OCI-LY7 (cell line): ENCODE data around the gene OR1K1. TPM values are rescaled to one million over a fixed set of nuclear protein-coding genes. Genes with fewer than 3 reads are reported as not detected.

Experiments
- BruUV-seq: library from RNA; stranded (reverse); fragments of 400-500 nt; replicated peaks from 2 replicates; lab custom pipeline; 2021; lab: Mats Ljungman, UMichigan
- CTCF ChIA-PET: fragments of 300-600 bp; sonication (Branson Sonifier 250); formaldehyde crosslinking; loops from one replicate; lab custom pipeline; 2022; ENCODE audit warnings: antibody characterized with exemption; ENCODE audit not compliant: unreplicated experiment; lab: Charles Lee
- POLR2A ChIA-PET: fragments of 300-600 bp; sonication (Branson Sonifier 250); formaldehyde crosslinking; loops from one replicate; lab custom pipeline; 2022; ENCODE audit warnings: antibody characterized with exemption; lab: Charles Lee
- DNase-seq: peaks from one replicate; pipeline ENCODE4 v3.0.0-alpha.2; 2015; ENCODE audit warnings: low spot score
- H2AFZ ChIP-seq: fragments of 200-600 bp; sonication (generic), shearing (Covaris generic); 2 replicates; pipeline ENCODE4 v1.6.1; 2014; ENCODE audit warnings: mild to moderate bottlenecking, antibody characterized with exemption, low read length, moderate library complexity
- H3K27ac ChIP-seq: fragments of 200-600 bp; sonication (generic); 2 replicates; pipeline ENCODE4 v1.5.1; 2014; ENCODE audit warnings: mixed run types, low read depth, mild to moderate bottlenecking, moderate library complexity, low read length, inconsistent platforms; ENCODE audit not compliant: poor library complexity, severe bottlenecking
- H3K36me3 ChIP-seq: fragments of 200-600 bp; sonication (generic); 2 replicates; pipeline ENCODE4 v1.6.1; 2014; ENCODE audit warnings: mild to moderate bottlenecking, antibody characterized with exemption, low read length, moderate library complexity, mixed read lengths; ENCODE audit not compliant: insufficient read depth
- H3K4me1 ChIP-seq: fragments of 200-600 bp; sonication (generic); 2 replicates; pipeline ENCODE4 v1.5.1; 2014; ENCODE audit warnings: mild to moderate bottlenecking, low read length; ENCODE audit not compliant: insufficient read depth, poor library complexity, severe bottlenecking
- H3K4me2 ChIP-seq: fragments of 200-600 bp; sonication (generic); 2 replicates; pipeline ENCODE4 v1.6.1; 2014; ENCODE audit warnings: mild to moderate bottlenecking, low read length
- H3K4me3 ChIP-seq: fragments of 200-600 bp; sonication (generic); 2 replicates; pipeline ENCODE4 v1.5.1; 2014; ENCODE audit warnings: mild to moderate bottlenecking, low read depth, low read length; ENCODE audit not compliant: poor library complexity, severe bottlenecking
- H3K79me2 ChIP-seq: fragments of 200-600 bp; sonication (generic); 2 replicates; pipeline ENCODE4 v1.6.1; 2016; ENCODE audit warnings: low read depth, mild to moderate bottlenecking, low read length, moderate library complexity, mixed read lengths; ENCODE audit not compliant: insufficient read depth
- H3K9me2 ChIP-seq: fragments of 200-600 bp; sonication (generic); 2 replicates; pipeline ENCODE4 v1.6.1; 2016; ENCODE audit warnings: mild to moderate bottlenecking, low read length, mixed read lengths; ENCODE audit not compliant: insufficient read depth
- H3K9me3 ChIP-seq: fragments of 200-600 bp; sonication (generic); 2 replicates; pipeline ENCODE4 v1.6.1; 2014; ENCODE audit warnings: mild to moderate bottlenecking, mixed run types, low read length, mixed read lengths
- H4K20me1 ChIP-seq: fragments of 200-600 bp; sonication (generic); 2 replicates; pipeline ENCODE4 v1.6.1; 2014; ENCODE audit warnings: mild to moderate bottlenecking, antibody characterized with exemption, low read length, moderate library complexity, mixed read lengths; ENCODE audit not compliant: insufficient read depth
- EZH2phosphoT487 ChIP-seq: fragments of 200-600 bp; sonication (generic); IDR thresholded peaks from 2 replicates; pipeline ENCODE4 v1.6.1; 2018; ENCODE audit warnings: low read depth, borderline replicate concordance, mild to moderate bottlenecking, mixed run types, antibody characterized with exemption, low read length, moderate library complexity, mixed read lengths
- intact Hi-C: fragments of 100-400 bp; cut with micrococcal nuclease; formaldehyde crosslinking; loops from one replicate; pipeline ENCODE4 v1.10.0; 2022; ENCODE audit not compliant: unreplicated experiment
- total RNA-seq, 2 experiments: library from RNA; depleted of rRNA in 1 of 2; stranded (reverse); fragments of >200 nt in 1 of 2; shearing (Covaris generic) in 1 of 2; gene quantifications; 2 replicates each; pipeline ENCODE4 v1.2.3, GENCODE V29; 2014 to 2022
- TF ChIP-seq, protein P1 (sequence below): fragments of 200-600 bp; sonication (generic); conservative IDR thresholded peaks from 2 replicates; pipeline ENCODE4 v1.5.1; 2014; ENCODE audit warnings: mild to moderate bottlenecking, antibody characterized with exemption, low read length, moderate library complexity, mixed read lengths

Gene OR1K1
- total RNA-seq, 2 experiments from 2014 or later: not detected

DNA sequence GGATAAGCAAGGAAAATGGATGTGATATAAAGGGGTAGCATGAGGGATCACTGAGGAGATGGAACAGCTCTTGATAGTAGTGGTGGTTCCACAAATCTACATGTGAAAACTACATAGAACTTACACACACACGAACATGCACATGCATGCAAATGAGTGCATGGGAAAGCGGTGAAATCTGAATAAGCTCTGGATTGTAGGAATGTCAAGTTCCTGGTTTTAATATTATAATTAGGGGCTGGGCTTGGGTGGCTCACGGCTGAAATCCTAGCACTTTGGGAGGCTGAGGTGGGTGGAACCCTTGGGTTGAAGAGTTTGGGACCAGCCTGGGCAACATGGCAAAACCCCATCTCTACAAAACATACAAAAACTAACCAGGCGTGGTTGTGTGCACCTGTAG, 41.6 kb downstream of the OR1K1 start:
- no peak for TF ChIP-seq EZH2phosphoT487
- TF ChIP-seq, protein P1, sequence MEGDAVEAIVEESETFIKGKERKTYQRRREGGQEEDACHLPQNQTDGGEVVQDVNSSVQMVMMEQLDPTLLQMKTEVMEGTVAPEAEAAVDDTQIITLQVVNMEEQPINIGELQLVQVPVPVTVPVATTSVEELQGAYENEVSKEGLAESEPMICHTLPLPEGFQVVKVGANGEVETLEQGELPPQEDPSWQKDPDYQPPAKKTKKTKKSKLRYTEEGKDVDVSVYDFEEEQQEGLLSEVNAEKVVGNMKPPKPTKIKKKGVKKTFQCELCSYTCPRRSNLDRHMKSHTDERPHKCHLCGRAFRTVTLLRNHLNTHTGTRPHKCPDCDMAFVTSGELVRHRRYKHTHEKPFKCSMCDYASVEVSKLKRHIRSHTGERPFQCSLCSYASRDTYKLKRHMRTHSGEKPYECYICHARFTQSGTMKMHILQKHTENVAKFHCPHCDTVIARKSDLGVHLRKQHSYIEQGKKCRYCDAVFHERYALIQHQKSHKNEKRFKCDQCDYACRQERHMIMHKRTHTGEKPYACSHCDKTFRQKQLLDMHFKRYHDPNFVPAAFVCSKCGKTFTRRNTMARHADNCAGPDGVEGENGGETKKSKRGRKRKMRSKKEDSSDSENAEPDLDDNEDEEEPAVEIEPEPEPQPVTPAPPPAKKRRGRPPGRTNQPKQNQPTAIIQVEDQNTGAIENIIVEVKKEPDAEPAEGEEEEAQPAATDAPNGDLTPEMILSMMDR: no peak
- DNase-seq: no peak
- intact Hi-C loops: no loop called here
- Histone ChIP-seq H3K79me2 (no peaks in the 10 kb centered on the region), H3K27ac (no peak overlapping the region), H3K4me2 (no peak overlapping the region), H3K9me3 (no peaks in the 10 kb centered on the region), H4K20me1 (no peaks in the 10 kb centered on the region), H3K36me3 (peaks cover 11% of the 10 kb centered on the region), H3K9me2 (no peaks in the 10 kb centered on the region), H2AFZ (no peak overlapping the region), H3K4me3 (no peak overlapping the region), H3K4me1 (no peaks in the 10 kb centered on the region)
- CTCF ChIA-PET: no interaction called here
- no TSS peak for BruUV-seq
- POLR2A ChIA-PET: no interaction called here

DNA sequence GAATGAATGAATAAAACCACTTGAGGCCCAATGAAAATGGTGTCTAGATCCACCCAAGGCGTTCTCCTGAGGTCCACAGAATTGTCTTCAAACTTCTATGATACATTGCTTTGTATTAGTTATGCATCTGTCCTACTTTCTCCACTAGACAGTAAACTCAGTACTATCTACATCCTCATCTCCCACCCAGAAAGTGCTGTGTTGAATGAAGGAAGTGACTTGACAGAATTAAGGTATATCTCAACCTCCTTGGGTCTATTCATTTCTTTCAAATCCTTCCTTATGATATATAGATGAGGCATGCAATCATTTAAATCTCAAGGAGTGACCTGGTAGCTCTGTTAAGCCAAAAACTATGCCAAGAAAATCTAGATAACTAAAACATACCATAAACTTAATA, 44.2 kb downstream of the OR1K1 start:
- H3K79me2 ChIP-seq: no peaks in the 10 kb centered on the region
- ChIA-PET POLR2A (interaction anchor here (0.6 to 1.1 kb wide), 3 partner anchors 12 to 459 kb away, joined by 3 read pairs; no protein-coding TSS in a partner anchor), CTCF (no interaction called here)
- no peak for DNase-seq
- H3K4me2 ChIP-seq: no peak overlapping the region
- no peak overlapping the region for H3K4me3 ChIP-seq
- H3K27ac ChIP-seq: no peak overlapping the region
- TF ChIP-seq EZH2phosphoT487: no peak
- TF ChIP-seq, protein P1: no peak
- H3K4me1 ChIP-seq: no peaks in the 10 kb centered on the region
- no peaks in the 10 kb centered on the region for H3K9me3 ChIP-seq
- H2AFZ ChIP-seq: no peak overlapping the region
- BruUV-seq: no TSS peak
- peaks cover 38% of the 10 kb centered on the region for H3K36me3 ChIP-seq
- H4K20me1 ChIP-seq: no peaks in the 10 kb centered on the region
- no peaks in the 10 kb centered on the region for H3K9me2 ChIP-seq
- intact Hi-C loops: no loop called here

DNA sequence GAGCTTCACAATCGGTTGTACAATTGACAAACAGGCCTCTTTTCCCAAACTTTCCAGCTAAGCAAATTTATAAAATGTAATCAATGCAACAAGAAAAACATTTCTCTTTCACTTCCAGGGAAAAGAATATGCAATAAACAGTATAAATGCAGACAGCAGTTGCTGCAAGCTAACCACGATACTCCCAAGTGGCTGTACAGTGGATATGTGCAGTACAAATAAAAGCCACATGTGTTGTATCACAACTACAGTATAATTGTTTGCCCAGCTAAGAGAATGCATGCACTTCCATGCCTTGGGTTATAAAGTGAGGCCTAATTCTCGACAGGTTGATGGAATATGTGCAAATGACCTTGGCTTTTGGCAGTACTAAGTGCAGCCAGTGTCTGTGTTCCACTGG, 45.2 kb downstream of the OR1K1 start:
- Histone ChIP-seq H3K4me1 (no peaks in the 10 kb centered on the region), H3K27ac (no peak overlapping the region), H3K79me2 (no peaks in the 10 kb centered on the region), H3K4me3 (no peak overlapping the region), H4K20me1 (no peaks in the 10 kb centered on the region), H2AFZ (no peak overlapping the region), H3K9me3 (no peaks in the 10 kb centered on the region), H3K36me3 (peaks cover 47% of the 10 kb centered on the region), H3K9me2 (no peaks in the 10 kb centered on the region), H3K4me2 (no peak overlapping the region)
- DNase-seq: no peak
- ChIA-PET POLR2A (interaction anchor here (0.7 kb wide), 1 partner anchor 10 kb away, joined by 3 read pairs; no protein-coding TSS in a partner anchor), CTCF (no interaction called here)
- no TSS peak for BruUV-seq
- TF ChIP-seq EZH2phosphoT487: no peak
- TF ChIP-seq, protein P1: no peak
- intact Hi-C loops: loop anchor here (5.0 kb wide), 1 partner anchor 37 kb away; no protein-coding TSS in a partner anchor
